ENCODE results near the gene DYNC1H1.

The DYNC1H1 gene

GRCh38 chr14:102005336-102005735 is 41.0 kb downstream of the DYNC1H1 start:
- no peak for DNase-seq

- no peak for DNase-seq
These were observed 43.6 kb downstream of the DYNC1H1 start for GRCh38 chr14:102007916-102008418.

GRCh38 chr14:102008891-102009290 is 44.5 kb downstream of the DYNC1H1 start:
- no peak for DNase-seq

- no peak for DNase-seq
These were observed 47.3 kb downstream of the DYNC1H1 start for GRCh38 chr14:102011631-102012030.

GRCh38 chr14:102012336-102012735 is 48.0 kb downstream of the DYNC1H1 start:
- DNase-seq, result no peak

GRCh38 chr14:102013669-102014200 is 49.4 kb downstream of the DYNC1H1 start:
- no peak for DNase-seq

- DNase-seq, result no peak
These were observed 50.8 kb downstream of the DYNC1H1 start for GRCh38 chr14:102015045-102015685.

GRCh38 chr14:102015771-102016170 is 51.4 kb downstream of the DYNC1H1 start:
- no peak for DNase-seq

GRCh38 chr14:102016420-102017090 is 52.2 kb downstream of the DYNC1H1 start:
- no peak for DNase-seq

GRCh38 chr14:102018251-102018650 is 53.9 kb downstream of the DYNC1H1 start:
- no peak for DNase-seq

GRCh38 chr14:102019006-102019540 is 54.7 kb downstream of the DYNC1H1 start:
- DNase-seq, result no peak

- DNase-seq, result no peak
These were observed 55.9 kb downstream of the DYNC1H1 start for GRCh38 chr14:102020058-102020971.

- DNase-seq, result no peak
These were observed 62.6 kb downstream of the DYNC1H1 start for GRCh38 chr14:102026934-102027333.

- DNase-seq, result no peak
These were observed 63.6 kb downstream of the DYNC1H1 start for GRCh38 chr14:102027951-102028350.

GRCh38 chr14:102028733-102029132 is 64.4 kb downstream of the DYNC1H1 start:
- no peak for DNase-seq

GRCh38 chr14:102029956-102030355 is 65.6 kb downstream of the DYNC1H1 start:
- no peak for DNase-seq

GRCh38 chr14:102033241-102033640 is 68.9 kb downstream of the DYNC1H1 start:
- DNase-seq, result no peak

- no peak for DNase-seq
These were observed 69.9 kb downstream of the DYNC1H1 start for GRCh38 chr14:102034301-102034700.

- no peak for DNase-seq
These were observed 71.5 kb downstream of the DYNC1H1 start for GRCh38 chr14:102035914-102036313.

- no peak for DNase-seq
These were observed 73.3 kb downstream of the DYNC1H1 start for GRCh38 chr14:102037686-102038085.

GRCh38 chr14:102039157-102039556 is 74.8 kb downstream of the DYNC1H1 start:
- DNase-seq, result no peak

GRCh38 chr14:102040153-102040552 is 75.8 kb downstream of the DYNC1H1 start:
- DNase-seq, result no peak

GRCh38 chr14:102042699-102043098 is 78.3 kb downstream of the DYNC1H1 start:
- DNase-seq, result no peak
